Anterior cingulate cortex (tissue), 58 donors: ENCODE data around the gene LASP1.

Experiments
- DNase-seq, 58 donors: peaks; one replicate each; lab custom pipeline; 2025; lab: John Stamatoyannopoulos, UW

Gene LASP1

DNA sequence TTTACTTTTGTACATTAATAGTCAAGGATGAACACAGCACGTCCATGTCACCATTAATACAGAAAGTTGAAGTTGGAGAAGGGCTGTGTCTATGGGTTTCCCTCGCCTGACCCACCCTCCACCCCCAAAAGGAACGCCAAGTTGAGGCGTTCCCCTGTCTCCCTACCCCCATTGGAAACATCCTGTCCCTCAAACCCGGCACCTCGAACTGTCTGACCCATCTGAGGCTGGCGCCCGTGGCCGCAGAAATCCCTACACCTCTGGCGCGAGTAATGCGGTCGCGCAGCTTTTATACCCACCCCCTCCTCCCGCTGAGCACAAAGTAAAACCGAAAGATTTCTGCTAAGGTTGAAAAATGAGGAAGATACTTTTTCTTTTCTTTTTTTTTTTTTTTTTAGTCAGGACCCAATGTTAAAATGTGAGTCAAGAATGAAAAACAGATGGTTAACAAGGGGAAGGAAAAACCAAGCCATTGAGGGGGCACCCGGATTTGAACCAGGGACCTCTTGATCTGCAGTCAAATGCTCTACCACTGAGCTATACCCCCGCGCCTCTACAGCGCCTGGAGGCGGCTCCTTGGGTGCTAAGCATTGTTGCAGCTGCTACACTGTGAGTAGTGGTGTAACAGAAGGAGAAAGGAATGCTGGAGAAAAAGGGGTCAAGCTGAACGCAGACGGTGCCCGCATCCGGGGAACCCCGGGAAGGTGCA is 887 bp upstream of the LASP1 start:
- peak in 57 of 58 donors; percentile 51 to 95 (median 84) for DNase-seq

DNA sequence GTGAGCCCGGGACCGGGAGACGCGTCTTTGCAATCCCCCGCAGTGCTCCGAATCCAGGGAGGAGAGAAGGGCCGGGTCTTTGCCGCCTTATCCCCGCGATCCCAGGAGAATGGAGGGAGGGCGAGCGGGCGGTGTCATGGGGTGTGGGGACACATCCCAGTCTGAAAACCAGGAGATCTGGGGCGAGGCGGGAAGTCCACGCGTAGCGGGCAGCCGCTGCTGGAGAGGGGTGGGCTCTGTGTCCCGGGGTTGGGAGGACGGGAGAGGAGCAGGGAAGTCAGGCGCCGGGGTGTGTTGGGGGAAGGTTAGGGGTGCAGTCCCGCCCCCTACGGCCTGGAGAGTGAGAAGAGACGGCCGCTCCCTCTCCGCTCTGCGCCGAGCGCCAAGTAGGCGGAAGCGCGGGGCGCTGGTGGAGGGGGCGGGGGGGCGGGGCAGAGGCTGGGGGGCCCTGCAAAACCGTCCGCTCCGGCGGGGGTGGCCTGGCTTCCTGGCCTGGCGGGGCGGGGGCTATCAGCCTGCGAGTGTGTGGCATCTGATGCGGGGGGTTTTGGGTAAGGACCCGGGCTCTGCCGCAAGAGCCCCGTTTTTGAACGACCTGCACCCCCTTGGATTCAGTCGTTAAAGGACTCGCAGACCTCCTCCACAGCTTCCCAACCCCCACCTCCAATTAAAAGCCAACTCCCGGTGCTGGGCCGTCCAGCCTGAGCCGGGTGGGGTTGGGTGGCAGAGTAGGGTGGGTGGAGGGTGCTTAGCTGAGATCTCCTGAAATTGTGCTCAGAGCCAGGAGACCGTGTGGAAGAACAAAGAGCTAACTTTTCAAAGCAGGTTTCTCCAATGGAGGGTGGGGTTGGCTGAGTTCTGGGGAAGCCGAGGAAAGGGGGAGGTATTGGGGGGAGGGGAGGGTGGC is 654 bp downstream of the LASP1 start:
- peak in 39 of 58 donors; percentile 29 to 78 (median 59) for DNase-seq

DNA sequence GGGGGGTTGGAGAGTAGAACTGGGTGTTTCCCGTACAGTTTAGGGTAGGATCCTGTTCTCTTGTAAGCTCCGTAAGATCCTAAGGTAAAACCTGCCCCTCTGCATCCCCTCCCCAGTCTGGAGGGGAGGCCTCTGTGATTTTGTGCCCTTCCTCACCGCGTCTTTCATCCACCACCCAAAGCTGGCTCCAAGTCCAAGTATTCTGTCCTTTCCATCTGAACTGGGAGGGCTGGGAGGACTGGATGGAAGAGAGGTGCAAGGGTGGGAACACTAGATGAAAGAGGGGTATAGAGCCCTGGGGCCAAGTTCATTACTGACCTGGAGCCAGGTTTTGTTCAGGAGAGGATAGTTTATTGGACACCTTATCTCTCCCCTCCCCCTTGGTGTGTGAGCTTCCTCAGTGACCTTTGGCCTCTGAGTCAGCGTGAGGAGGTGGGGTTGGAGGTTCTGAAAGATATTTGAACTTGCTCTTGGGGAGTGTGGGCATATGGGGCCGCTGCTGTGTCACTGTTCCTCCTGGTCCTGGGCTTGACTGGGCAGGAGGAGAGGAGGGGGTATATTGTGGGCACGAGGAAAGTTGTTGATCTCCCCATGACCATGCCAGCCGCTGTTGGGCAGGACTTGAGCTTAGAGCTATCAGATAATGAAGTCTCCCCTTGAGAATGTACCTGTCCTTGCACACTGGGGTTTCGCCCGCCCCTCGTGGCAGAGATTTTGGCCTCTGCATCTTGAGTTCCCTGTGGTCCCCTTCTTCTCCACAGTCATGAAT is 1.6 kb downstream of the LASP1 start:
- peak in 5 of 58 donors; percentile 16 to 38 (median 29) for DNase-seq

DNA sequence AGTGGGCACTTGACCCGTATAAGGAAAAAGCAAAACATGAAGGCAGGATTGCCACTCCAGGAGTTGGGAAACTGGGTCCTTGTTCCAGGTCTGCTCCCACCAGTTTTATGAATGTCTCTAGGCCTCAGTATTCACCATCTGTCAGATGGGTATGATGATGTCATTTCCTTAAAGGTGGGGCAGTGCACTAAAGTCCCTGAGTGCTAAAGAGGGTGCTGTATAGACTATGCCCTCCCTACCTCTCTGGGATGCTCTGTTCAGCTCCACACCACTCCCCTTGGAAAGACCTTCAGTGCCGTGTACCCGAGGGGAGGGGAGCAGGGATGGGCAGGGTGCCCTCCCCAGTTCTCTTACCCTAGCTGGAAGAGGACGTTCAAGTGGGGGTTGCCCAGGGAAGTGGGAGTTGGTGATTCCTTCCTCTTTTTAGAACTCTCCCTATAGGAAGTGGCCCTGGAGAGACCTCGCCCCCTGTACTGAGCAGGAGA is 2.2 kb downstream of the LASP1 start:
- no peak for DNase-seq

DNA sequence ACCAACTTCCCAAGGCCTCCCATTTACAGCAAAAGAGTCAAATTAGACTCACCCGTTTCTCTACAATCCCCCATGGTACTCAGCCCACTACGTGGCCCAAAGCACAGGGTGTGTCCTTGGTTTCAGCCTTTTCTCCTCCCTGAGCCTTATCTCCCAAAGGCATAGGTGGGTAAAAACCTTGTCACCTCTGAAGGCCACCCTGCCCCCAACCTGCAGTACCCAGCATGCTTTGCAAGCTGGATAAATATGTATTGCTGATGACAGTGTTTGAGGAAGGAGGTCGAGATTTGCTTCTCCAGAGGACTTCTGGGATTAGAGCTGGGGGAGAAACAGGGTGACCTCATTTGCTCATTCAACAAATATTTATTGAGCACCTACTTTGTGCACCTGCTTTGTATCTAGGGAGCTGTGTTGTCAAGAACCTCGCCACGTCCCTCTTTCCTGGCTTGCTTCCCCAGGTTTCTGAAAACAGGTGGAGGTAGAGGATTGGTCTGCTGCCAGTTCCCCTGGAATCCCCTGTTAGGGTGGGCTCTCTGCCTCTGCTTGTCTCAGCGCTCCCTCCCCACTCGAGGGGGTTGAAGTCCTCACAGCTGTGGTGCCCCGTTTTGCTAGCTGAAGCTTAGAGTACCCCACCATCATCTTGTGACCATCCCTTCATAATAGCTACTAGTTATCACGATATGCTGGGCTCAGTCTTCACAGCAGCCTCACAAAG is 3.0 kb downstream of the LASP1 start:
- peak in 1 of 58 donors; percentile 15 for DNase-seq

DNA sequence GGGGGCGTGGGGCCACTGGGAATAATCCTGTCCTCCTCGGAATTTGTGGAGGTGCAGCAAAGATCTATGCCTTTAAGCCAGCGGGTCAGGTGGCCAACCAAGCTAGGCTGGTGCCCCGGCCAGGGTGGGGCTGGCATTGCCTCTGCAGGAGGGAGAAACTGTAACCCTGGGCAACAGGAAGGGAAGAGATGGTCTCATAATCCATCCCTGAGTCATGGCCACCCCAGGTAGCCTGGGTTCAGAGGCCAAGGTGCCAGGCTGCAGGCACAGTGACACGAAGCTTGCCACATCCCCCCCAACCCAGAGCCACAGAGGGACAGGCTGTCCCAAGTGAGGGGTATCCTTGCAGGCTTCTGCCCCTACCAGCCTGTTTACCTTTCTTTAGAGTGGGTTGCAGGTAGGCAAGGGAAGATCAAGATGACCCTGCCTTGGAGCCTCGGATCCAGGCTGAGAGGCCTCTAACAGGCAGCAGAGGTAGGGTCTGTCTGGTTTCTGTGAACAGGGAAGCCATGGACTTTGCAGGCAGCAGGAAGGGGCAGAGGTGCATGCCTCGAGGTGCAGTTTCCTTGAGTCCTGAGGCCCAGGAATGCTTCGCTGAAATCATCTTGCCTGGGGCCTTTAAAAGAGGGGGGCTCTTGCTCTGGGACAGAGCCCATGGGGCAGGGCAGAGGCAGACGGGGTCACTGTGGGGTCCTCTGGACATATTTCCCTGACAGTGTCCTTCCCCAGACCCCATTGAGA is 4.0 kb downstream of the LASP1 start:
- no peak for DNase-seq

DNA sequence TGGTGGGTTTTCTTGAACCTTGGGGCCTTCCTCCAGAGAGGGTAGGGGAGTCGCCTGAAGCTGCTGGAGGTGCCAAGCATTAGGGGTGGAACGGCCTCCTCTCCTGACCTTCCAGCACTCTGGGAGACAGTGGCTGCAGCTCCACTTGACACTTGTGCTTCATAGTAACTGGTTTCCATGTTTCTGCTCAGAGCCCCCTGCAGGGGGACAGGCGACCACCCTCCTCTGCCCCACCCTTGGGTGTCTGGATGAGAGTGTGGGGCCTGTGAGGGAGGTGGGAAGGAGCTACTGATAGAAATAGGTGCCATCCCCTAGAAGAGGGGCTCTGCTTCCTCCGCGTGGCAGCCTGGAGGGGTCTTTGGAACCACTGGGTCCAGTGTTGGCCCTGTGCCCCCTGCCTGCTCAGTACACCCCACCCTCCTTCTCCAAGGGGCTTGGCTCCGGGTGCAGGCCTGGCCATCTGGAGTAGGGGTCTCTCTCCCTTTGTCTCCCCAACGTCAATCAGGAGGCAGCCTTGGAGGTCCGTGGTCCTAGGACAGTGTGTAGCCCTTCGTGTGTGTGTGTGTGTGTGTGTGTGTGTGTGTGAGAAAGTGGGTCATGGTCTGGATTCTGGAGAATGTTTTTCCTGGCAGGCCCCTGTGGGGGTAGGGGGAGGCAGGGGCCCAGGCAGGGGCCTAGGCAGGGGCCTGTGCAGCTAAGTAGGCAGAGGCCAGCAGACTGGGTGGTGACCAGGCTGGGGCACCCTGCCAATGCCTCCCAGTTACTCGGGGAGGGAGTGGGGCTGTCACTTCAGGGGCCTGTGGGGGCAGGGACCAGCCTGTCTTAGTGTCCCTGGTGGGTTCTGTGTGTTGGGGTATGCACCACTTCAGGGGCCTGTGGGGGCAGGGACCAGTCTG is 4.9 kb downstream of the LASP1 start:
- peak in 5 of 58 donors; percentile 12 to 36 (median 22) for DNase-seq

DNA sequence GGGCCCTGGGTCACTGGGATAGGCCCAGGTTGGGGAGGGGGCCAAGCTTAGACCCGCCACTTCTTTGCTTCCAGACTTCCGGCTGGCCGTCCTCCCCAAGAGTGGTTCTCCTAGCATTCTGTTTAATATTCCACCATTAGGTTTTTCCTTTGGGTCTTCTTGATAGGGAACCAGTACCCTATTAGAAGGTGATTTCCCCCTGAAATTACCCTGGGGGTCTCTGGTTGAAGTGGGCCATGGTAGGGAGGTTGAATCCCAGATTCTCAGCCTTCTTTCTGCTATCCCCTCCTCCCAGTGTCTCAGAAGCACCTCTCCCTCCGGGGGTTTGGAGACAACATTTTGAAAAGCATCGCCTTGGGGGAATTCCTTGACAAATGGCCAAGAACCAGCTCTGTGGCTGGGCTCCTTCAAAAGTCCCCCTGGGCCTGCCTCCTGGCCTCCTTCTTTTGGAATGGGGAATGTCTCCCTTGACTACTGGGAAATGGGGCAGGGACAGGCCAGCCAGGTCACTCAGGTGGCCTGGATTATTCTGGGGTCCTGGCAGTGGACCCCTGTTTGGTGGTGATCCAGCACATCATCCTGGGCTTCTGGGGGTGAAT is 5.7 kb downstream of the LASP1 start:
- no peak for DNase-seq

DNA sequence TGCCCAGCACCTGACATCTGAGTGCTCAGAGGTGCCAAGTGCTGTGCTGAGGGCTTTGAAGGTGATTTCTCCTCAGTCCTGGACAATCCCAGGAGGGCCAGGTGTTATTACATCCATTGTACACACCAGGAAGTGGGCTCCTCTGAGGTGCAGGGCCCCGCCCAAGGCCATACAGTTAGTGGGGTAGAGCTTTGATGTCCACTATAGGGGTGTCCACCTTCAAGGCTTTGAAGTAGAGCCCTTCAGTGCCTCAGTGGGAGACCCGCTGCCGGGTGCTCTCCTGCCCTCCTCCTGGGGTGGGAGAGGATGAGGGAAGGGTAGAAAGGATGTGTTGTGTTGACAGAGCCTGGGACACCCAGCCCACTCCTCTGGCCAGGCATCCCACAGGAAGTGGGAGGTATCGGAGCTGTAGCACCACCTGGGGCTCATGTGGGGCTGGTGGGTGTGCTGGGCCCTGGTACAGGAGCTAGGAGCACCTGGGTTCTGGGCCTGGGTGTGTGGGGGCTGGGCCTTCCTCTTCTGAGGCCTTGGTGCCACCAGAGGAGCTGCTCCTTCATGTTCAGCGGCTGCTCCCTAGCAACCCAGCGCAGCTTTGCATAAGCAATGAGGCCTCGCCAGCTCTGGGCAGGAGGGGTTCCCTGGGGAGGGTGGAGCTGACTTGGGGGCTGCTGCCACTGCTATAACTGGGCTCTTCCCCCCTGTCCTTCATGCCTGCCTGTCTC is 7.4 kb downstream of the LASP1 start:
- DNase-seq = peak in 22 of 58 donors; percentile 7 to 70 (median 32)

DNA sequence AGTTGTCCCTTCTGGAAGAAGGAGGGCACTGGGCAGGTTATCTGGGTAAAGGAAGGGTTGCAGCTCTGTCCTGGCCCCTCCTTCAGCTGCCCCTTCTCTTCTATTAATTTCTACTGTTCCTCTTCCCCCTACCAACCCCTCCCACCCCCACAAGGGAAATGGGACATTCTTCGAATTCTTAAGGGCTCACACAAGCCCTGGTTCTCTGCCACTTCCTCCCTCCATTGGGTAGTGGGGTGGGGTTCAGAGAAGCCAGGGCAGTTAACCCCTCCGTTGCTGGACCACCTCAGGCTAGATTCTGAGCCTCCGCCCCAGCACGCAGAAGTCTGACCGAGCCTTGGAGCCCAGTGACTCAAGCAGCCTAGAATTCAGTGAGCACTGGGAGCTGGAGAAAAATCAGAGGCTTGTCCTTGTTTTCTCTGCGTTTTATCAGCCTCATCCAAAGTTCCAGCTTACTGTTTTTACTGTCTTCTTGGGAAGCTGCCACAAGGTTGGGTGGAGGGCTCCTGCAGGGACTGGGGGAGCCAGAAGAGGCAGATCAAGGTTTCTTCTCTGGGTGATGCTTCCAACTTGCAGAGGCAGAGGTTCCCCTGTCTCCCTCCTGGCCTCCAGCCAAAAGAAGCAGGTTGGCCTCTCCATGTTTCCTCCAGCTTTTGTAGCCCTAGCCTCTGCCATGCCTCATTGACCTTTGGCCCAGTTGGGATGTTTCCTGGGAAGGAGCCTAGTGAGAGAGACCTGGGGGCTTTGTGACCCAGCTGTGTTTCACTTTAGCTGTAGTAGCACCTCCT is 10.2 kb downstream of the LASP1 start:
- DNase-seq = no peak

DNA sequence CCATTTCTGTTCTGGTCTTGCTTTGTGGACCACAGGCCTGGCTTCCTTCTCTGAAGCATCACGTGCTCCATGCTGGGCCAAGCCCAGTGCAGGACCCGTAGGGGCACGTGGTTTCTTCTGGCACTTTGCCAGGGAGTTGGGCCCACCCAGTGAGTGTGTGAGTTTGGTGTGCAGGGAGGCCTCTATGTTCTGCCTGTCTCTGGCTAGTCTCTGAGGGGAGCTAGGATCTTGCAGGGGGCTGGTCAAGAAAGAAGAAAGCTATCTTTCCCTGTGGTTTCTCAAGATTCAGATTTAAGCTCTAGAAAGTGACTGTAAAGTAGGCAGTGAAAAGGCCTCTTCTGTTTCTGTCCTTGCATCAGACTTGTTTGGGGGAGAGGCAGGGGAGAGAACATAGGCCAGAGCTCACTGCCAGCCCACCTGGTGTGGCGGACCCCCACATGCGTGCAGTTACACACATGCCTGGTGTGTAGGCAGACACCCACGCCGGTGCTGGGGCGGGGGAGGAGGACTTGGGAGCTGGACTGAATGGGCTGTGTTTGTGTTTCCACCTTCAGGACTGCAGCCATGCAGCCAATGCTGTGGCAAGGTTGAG is 11.8 kb downstream of the LASP1 start:
- DNase-seq = peak in 26 of 58 donors; percentile 11 to 65 (median 42)

DNA sequence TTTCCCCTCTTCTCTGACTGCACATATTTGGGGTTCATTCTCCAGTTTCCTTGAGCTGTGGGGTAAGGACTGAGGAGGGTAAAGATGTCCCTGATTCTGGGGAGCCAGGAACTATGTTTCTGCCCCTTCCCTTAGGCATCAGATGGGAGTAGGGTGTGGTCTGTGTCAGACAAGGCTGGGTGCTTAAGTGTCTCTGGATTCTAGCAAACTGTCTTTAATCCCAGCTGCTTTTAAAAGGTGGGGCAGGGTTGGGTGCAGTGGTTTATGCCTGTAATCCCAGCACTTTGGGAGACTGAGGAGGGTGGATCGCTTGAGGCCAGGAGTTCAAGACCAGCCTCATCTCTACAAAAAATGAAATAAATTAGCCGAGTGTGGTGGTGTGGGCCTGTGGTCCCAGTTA is 13.0 kb downstream of the LASP1 start:
- DNase-seq = no peak

DNA sequence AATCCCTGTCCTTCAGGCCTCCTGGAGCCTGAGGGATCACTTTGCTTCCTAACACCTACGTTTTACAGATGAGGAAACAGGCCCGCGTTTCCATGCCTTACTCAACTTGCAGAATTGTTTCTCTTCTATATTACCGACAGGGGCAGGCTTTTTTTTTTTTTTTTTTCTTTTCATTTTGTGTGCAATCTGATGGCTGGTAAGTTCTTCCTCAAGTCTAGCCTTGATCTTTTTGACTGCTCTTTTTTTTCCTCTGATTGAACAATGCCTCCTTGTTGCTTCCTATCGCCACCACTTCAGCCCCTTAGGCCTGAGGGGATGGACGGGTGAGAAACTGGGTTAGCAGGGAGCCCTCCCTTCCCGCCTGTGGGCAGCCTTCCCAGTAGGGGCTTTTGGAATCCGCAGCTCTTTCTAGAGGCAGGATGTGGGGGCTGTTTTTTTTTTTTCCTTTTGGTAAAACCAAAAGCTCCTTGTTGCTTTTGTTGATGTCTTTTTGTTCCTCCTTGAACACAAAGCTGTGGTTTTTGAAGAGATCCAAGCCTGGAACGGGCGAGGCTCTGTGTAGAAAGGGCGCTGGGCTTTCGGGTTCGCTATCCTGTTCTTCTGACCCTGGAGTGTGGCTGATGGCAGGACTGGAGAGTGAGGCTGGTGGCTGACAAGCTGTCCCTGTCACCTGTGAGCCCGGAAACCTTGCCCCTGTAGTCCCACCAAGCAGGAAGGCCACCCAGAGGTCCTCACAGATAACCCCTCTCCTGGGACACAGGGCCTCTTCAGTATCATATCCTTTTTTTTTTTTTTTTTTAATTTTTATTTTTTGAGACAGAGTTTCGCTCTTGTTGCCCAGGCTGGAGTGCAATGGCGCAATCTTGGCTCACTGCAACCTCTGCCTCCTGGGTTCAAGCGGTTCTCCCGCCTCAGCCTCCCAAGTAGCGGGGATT is 14.0 kb downstream of the LASP1 start:
- DNase-seq = peak in 22 of 58 donors; percentile 19 to 69 (median 41)

DNA sequence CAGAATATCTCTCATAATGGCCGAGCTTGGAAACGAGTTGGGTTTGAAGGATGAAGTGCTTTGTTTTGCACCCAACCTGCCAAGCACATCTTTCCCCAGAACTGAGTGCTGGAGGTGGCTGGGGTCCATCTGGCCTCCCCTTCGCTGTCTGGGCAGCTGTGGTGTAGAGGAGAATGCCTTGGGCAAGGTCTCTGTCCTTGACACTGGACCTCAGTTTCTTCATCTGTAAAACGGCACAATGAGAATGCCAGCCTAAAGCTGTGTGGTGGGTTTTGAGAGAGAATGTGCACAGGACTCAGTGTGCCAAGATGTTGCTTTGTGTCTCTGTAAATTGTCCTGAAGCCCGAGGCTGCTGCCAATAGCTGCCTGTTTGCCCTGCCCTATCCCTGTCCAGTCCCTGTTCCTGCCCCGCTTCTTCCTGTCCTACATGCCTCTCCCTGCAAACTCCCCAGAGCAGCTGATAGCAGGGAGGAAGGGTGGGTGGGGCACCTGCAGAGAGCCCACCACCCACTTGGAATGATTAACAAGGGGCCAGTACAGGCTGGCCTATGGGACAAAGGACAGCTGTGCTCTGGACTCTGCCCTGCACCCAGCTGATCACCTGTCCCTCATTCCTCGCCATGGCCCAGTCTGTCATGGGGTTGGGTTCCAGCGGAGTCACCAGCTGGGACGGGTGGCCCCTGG is 15.3 kb downstream of the LASP1 start:
- no peak for DNase-seq
